ENCODE data around the gene PPP2R1B.

- no peak for TF ChIP-seq CTCF (IDR thresholded peaks at IDR 0.05; ENCODE audit: low read depth, low read length, missing input control)
- no peak for TF ChIP-seq MAX (IDR thresholded peaks at IDR 0.05)
- no peak for TF ChIP-seq ZBTB33 (IDR thresholded peaks at IDR 0.05)
Observed at GRCh38 chr11:111814106-111814505, 47.9 kb upstream of the PPP2R1B start.

Data from liver (tissue), 2 donors.